Measurements from ENCODE around the gene FRMPD2. TPM values are rescaled to one million over a fixed set of nuclear protein-coding genes. Genes with fewer than 3 reads are reported as not detected.

The FRMPD2 gene
- not detected for total RNA-seq

GRCh38 chr10:48274636-48275035, at the start of gene FRMPD2:
FRMPD2 (minus strand) TSS chr10:48274696; CDS start chr10:48274567, 129 bp downstream.
- no peaks in the 10 kb centered on the region for H3K36me3 ChIP-seq
- ATAC-seq (no peak), DNase-seq (no peak)
- H3K27ac ChIP-seq, result no peak within 1 kb of the TSS
- H3K4me1 ChIP-seq, result no peaks in the 10 kb centered on the region
- no peak within 1 kb of the TSS for H3K4me3 ChIP-seq
- H3K27me3 ChIP-seq, result no peaks in the 10 kb centered on the region
- intact Hi-C loops (cut with DNase I; ENCODE audit: low total_unique reads) (no loop called here), in situ Hi-C loops (cut with MboI; ENCODE audit: low sequenced_read_pairs in 4 of 4) (no loop called here)
- no peak for TF ChIP-seq CTCF (IDR thresholded peaks at IDR 0.05 in 4 of 5, conservative IDR thresholded peaks at IDR 0.05 in 1 of 5)
- TF ChIP-seq POLR2A (IDR thresholded peaks at IDR 0.05), result no peak
- H3K9me3 ChIP-seq, result no peaks in the 10 kb centered on the region

- ATAC-seq (no peak), DNase-seq (no peak)
- H3K36me3 ChIP-seq, result no peaks in the 10 kb centered on the region
- H3K27ac ChIP-seq, result no peak overlapping the region
- no peak overlapping the region for H3K4me3 ChIP-seq
- in situ Hi-C loops (cut with MboI; ENCODE audit: low sequenced_read_pairs in 4 of 4), result no loop called here
- no peaks in the 10 kb centered on the region for H3K27me3 ChIP-seq
- no peak for TF ChIP-seq CTCF (IDR thresholded peaks at IDR 0.05 in 4 of 5, conservative IDR thresholded peaks at IDR 0.05 in 1 of 5)
- TF ChIP-seq POLR2A (IDR thresholded peaks at IDR 0.05), result no peak
- H3K9me3 ChIP-seq, result no peaks in the 10 kb centered on the region
- intact Hi-C loops (cut with DNase I; ENCODE audit: low total_unique reads), result no loop called here
- peaks cover 6 to 14% of the 10 kb centered on the region in 2 donors for H3K4me1 ChIP-seq
Measured at GRCh38 chr10:48322017-48322416, 47.5 kb upstream of the FRMPD2 start.

- ATAC-seq (no peak), DNase-seq (no peak)
- H3K36me3 ChIP-seq, result no peaks in the 10 kb centered on the region
- peaks cover 11 to 24% of the 10 kb centered on the region in 2 donors for H3K4me1 ChIP-seq
- in situ Hi-C loops (cut with MboI; ENCODE audit: low sequenced_read_pairs in 4 of 4), result no loop called here
- TF ChIP-seq CTCF (IDR thresholded peaks at IDR 0.05 in 4 of 5, conservative IDR thresholded peaks at IDR 0.05 in 1 of 5) (no peak), POLR2A (IDR thresholded peaks at IDR 0.05) (no peak)
- intact Hi-C loops (cut with DNase I; ENCODE audit: low total_unique reads), result loop anchor here (10.0 kb wide), 1 partner anchor 1207 kb away; no protein-coding TSS in a partner anchor
- H3K9me3 ChIP-seq, result no peaks in the 10 kb centered on the region
- no peaks in the 10 kb centered on the region for H3K27me3 ChIP-seq
- no peak overlapping the region for H3K27ac ChIP-seq
- H3K4me3 ChIP-seq, result no peak overlapping the region
Measured at GRCh38 chr10:48317321-48317990, 43.0 kb upstream of the FRMPD2 start.

- no peak for TF ChIP-seq CTCF (IDR thresholded peaks at IDR 0.05 in 4 of 5, conservative IDR thresholded peaks at IDR 0.05 in 1 of 5)
- TF ChIP-seq POLR2A (IDR thresholded peaks at IDR 0.05), result no peak
- in situ Hi-C loops (cut with MboI; ENCODE audit: low sequenced_read_pairs in 4 of 4), result no loop called here
- Histone ChIP-seq H3K27me3 (no peaks in the 10 kb centered on the region), H3K36me3 (no peaks in the 10 kb centered on the region), H3K4me1 (peaks cover 5 to 20% of the 10 kb centered on the region in 2 donors), H3K27ac (no peak overlapping the region), H3K4me3 (no peak overlapping the region), H3K9me3 (no peaks in the 10 kb centered on the region)
- no peak for ATAC-seq
- intact Hi-C loops (cut with DNase I; ENCODE audit: low total_unique reads), result loop anchor here (10.0 kb wide), 1 partner anchor 1209 kb away; no protein-coding TSS in a partner anchor
- DNase-seq, result no peak
Measured at GRCh38 chr10:48316236-48316635, 41.7 kb upstream of the FRMPD2 start.
